HG03521 (cell line): ENCODE measurements around the gene SEL1L.
"Not testable (repeated sequence)": the region's sequence is repeated elsewhere in the genome, so short reads cannot be mapped to it uniquely, and the experiment has no call there.

Source experiments
- ATAC-seq: cut with Tn5 transposase; IDR thresholded peaks from one replicate; pipeline ENCODE4 v1.9.1; 2021; ENCODE audit warnings: mild to moderate bottlenecking, moderate library complexity; ENCODE audit not compliant: unreplicated experiment

SEL1L gene

GRCh38 chr14:81533536-81534343 lies at the start of gene SEL1L:
Gene SEL1L, minus strand, starts transcription at chr14:81533853. Its CDS starts 109 bp downstream, at chr14:81533744.
- peak; percentile 92 for ATAC-seq

- no peak for ATAC-seq
Observed at GRCh38 chr14:81582420-81582819, 48.8 kb upstream of the SEL1L start.

- ATAC-seq = no peak
Observed at GRCh38 chr14:81579115-81579514, 45.5 kb upstream of the SEL1L start.

- no peak for ATAC-seq
Observed at GRCh38 chr14:81571437-81571836, 37.8 kb upstream of the SEL1L start.

GRCh38 chr14:81567302-81567701 lies 33.6 kb upstream of the SEL1L start:
- no peak for ATAC-seq

- ATAC-seq = peak; percentile 59
Observed at GRCh38 chr14:81565441-81566290, 32.0 kb upstream of the SEL1L start.

GRCh38 chr14:81562818-81563217 lies 29.2 kb upstream of the SEL1L start:
- ATAC-seq = no peak

GRCh38 chr14:81561084-81561775 lies 27.6 kb upstream of the SEL1L start:
- ATAC-seq = no peak

- no peak for ATAC-seq
Observed at GRCh38 chr14:81559385-81559784, 25.7 kb upstream of the SEL1L start.

- no peak for ATAC-seq
Observed at GRCh38 chr14:81557146-81557545, 23.5 kb upstream of the SEL1L start.

- no peak for ATAC-seq
Observed at GRCh38 chr14:81555684-81556083, 22.0 kb upstream of the SEL1L start.

- ATAC-seq = no peak
Observed at GRCh38 chr14:81555051-81555450, 21.4 kb upstream of the SEL1L start.

- no peak for ATAC-seq
Observed at GRCh38 chr14:81551471-81551870, 17.8 kb upstream of the SEL1L start.

GRCh38 chr14:81550001-81550637 lies 16.5 kb upstream of the SEL1L start:
- ATAC-seq = peak; percentile 73

GRCh38 chr14:81541206-81541605 lies 7.6 kb upstream of the SEL1L start:
- not testable (repeated sequence) for ATAC-seq

GRCh38 chr14:81537193-81537592 lies 3.5 kb upstream of the SEL1L start:
- no peak for ATAC-seq

GRCh38 chr14:81536241-81536771 lies 2.7 kb upstream of the SEL1L start:
- ATAC-seq = no peak

- ATAC-seq = no peak
Observed at GRCh38 chr14:81535396-81536164, 1.9 kb upstream of the SEL1L start.

GRCh38 chr14:81534510-81535074 lies 939 bp upstream of the SEL1L start:
- ATAC-seq = no peak

GRCh38 chr14:81533212-81533535 lies 479 bp downstream of the SEL1L start:
- ATAC-seq = no peak
